Parathyroid adenoma (tissue), 2 donors: ENCODE data around the gene CRIM1.
A peak's percentile ranks its signal among the peaks of the same experiment; 100 is the strongest.
"Not testable (repeated sequence)": the region's sequence is repeated elsewhere in the genome, so short reads cannot be mapped to it uniquely, and the experiment has no call there.

Source experiments
- H2AFZ ChIP-seq: fragments of 300-600 bp; sonication (generic); one replicate; pipeline ENCODE4 v1.7.0; 2017; ENCODE audit warnings: antibody characterized with exemption, mild to moderate bottlenecking
- H3K27ac ChIP-seq: fragments of 300-600 bp; sonication (generic); one replicate; pipeline ENCODE4 v1.7.0; 2017
- H3K27me3 ChIP-seq: fragments of 300-600 bp; sonication (generic); one replicate; pipeline ENCODE4 v1.7.0; 2017; ENCODE audit warnings: low read length; ENCODE audit not compliant: control insufficient read depth, insufficient read depth
- H3K36me3 ChIP-seq: fragments of 300-600 bp; sonication (generic); one replicate; pipeline ENCODE4 v1.7.0; 2017; ENCODE audit warnings: low read length; ENCODE audit not compliant: control insufficient read depth, insufficient read depth
- H3K4me1 ChIP-seq: fragments of 300-600 bp; sonication (generic); one replicate; pipeline ENCODE4 v1.7.0; 2017; ENCODE audit warnings: control low read depth
- H3K4me2 ChIP-seq: fragments of 300-600 bp; sonication (generic); one replicate; pipeline ENCODE4 v1.7.0; 2017; ENCODE audit warnings: low read length
- H3K4me3 ChIP-seq: fragments of 300-600 bp; sonication (generic); one replicate; pipeline ENCODE4 v1.7.0; 2017; ENCODE audit warnings: low read depth, low read length
- H3K79me2 ChIP-seq: fragments of 300-600 bp; sonication (generic); one replicate; pipeline ENCODE4 v1.7.0; 2017; ENCODE audit warnings: control low read depth
- H3K9ac ChIP-seq: fragments of 300-600 bp; sonication (generic); one replicate; pipeline ENCODE4 v1.7.0; 2017; ENCODE audit warnings: mild to moderate bottlenecking
- H3K9me3 ChIP-seq: fragments of 300-600 bp; sonication (generic); one replicate; pipeline ENCODE4 v1.7.0; 2017; ENCODE audit warnings: low read length; ENCODE audit not compliant: control insufficient read depth
- CTCF ChIP-seq: fragments of 300-600 bp; sonication (generic); IDR thresholded peaks from one replicate; pipeline ENCODE4 v1.7.0; 2017; ENCODE audit warnings: antibody characterized with exemption, mild to moderate bottlenecking
- donor health status: primary hyperparathyroidism.

Gene CRIM1

DNA sequence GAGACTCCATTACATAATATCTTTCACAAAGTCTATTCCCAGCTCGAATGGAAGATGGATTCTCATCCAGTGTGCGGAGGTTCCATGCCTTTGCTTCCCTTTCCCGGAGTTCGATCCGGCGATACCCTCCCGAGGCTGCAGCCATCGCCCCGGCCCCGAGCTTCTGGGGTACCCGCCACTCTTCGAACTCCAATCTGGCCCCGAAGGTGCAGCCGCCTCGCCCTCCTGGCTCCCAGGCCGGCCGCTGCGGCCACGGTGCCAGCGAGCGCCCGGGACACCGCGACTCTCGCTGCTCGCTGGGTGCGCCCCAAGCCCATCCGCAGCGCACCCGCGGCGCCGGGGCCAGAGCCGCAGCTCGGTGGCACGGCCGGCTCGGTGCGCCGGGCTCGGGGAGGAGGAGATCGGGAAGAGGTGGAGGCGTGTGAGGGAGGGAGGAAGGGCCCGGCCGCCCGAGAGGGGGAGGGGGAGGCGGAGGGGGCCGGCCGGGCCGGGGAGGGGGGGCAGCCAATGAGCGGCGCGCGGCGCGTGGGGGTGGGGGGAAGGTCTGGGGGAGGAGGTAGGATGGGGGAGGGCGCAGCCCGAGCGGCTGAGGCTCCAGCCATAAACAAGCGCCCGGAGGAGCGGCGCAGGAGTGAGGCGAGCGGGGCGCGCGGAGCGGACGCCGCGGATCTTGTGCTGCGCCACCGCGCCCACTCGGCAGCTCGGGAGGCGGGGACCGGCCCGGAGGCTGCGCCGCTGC is at the start of gene CRIM1:
Gene CRIM1 (plus strand): TSS at position 628 of the 739 bp plus-strand sequence. CDS start 515 bp downstream, outside the sequence.
- H3K9me3 ChIP-seq, result no peaks in the 10 kb centered on the region
- peak within 1 kb of the TSS; percentile 86 for H2AFZ ChIP-seq
- H3K4me1 ChIP-seq, result peaks cover 16% of the 10 kb centered on the region
- H3K36me3 ChIP-seq, result no peaks in the 10 kb centered on the region
- no peak for TF ChIP-seq CTCF
- peak within 1 kb of the TSS; percentile 91 for H3K4me2 ChIP-seq
- H3K27ac ChIP-seq, result peak within 1 kb of the TSS; percentile 65
- no peaks in the 10 kb centered on the region for H3K27me3 ChIP-seq
- H3K4me3 ChIP-seq, result peak within 1 kb of the TSS; percentile 59
- no peak within 1 kb of the TSS for H3K9ac ChIP-seq
- no peaks in the 10 kb centered on the region for H3K79me2 ChIP-seq

DNA sequence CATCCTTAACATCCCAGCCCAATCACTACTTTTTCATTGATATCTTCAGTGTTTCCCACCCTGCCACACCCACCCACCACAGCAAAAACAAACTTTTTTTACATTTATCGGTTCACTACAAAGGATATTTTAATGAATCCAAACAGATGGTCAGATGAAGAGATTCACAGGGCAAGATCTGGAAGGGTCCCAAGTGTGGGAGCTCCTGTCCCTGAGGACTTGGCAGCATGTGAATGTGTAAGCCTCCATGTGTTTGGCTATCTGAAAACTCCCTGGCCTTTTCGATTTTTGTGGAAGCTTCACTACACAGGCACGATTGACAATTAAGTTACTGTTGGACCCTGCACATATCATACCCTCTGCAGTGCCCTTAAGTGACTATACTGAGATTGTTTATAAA is 48.1 kb upstream of the CRIM1 start:
- Histone ChIP-seq H3K4me3 (no peak overlapping the region), H3K4me1 (no peaks in the 10 kb centered on the region), H2AFZ (no peak overlapping the region), H3K27me3 (no peaks in the 10 kb centered on the region), H3K79me2 (no peaks in the 10 kb centered on the region), H3K27ac (no peak overlapping the region), H3K36me3 (no peaks in the 10 kb centered on the region), H3K4me2 (no peak overlapping the region), H3K9ac (no peak overlapping the region), H3K9me3 (no peaks in the 10 kb centered on the region)
- TF ChIP-seq CTCF, result no peak

DNA sequence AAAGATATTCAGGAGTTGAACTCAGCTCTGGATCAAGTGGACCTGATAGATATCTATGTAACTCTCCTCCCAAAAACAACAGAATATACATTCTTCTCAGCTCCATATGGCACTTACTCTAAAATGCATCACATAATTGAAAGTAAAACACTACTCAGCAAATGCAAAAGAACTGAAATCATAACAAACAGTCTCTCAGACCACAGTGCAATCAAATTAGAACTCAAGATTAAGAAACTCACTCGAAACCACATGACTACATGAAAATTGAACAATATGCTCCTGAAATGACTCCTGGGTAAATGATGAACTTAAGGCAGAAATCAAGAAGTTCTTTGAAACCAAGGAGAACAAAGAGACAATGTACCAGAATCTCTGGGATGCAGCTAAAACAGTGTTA is 45.1 kb upstream of the CRIM1 start:
- H3K4me3 ChIP-seq, H3K9ac ChIP-seq, H3K4me2 ChIP-seq, H3K79me2 ChIP-seq, H3K27ac ChIP-seq, H2AFZ ChIP-seq, H3K9me3 ChIP-seq, H3K36me3 ChIP-seq, H3K4me1 ChIP-seq, H3K27me3 ChIP-seq: not testable (repeated sequence)

GRCh38 chr2:36318547-36318946 is 37.0 kb upstream of the CRIM1 start:
- H3K9me3 ChIP-seq, result no peaks in the 10 kb centered on the region
- H3K9ac ChIP-seq, result no peak overlapping the region
- no peak overlapping the region for H3K4me2 ChIP-seq
- no peak for TF ChIP-seq CTCF
- H3K27ac ChIP-seq, result no peak overlapping the region
- no peaks in the 10 kb centered on the region for H3K79me2 ChIP-seq
- no peak overlapping the region for H3K4me3 ChIP-seq
- no peaks in the 10 kb centered on the region for H3K27me3 ChIP-seq
- H3K36me3 ChIP-seq, result no peaks in the 10 kb centered on the region
- H2AFZ ChIP-seq, result no peak overlapping the region
- no peaks in the 10 kb centered on the region for H3K4me1 ChIP-seq

DNA sequence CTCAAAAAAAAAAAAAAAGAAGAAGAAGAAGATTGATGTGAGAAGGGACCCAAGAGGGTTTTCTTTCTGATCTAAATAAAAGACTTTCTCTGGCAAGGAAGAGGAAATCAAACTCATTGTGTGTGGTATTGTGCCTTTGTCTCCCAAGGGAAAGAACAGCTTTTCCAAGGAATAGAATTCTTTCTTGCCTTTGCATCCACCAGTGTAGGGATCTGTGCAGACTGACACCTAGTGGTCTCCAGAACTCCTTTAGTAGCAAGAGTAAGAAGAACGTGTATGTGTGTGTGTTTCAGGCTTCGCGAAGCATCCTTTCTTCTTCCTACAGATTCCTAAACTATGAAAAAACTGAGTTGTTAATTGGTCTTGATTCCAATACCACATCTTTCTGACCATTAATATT is 33.5 kb upstream of the CRIM1 start:
- Histone ChIP-seq H3K4me1 (no peaks in the 10 kb centered on the region), H3K27ac (no peak overlapping the region), H3K79me2 (no peaks in the 10 kb centered on the region), H3K4me2 (no peak overlapping the region), H3K9ac (no peak overlapping the region), H3K36me3 (no peaks in the 10 kb centered on the region), H3K9me3 (no peaks in the 10 kb centered on the region), H3K4me3 (no peak overlapping the region), H3K27me3 (no peaks in the 10 kb centered on the region), H2AFZ (no peak overlapping the region)
- no peak for TF ChIP-seq CTCF
